ENCODE results near the gene SYCN. TPM values are rescaled to one million over a fixed set of nuclear protein-coding genes. Genes with fewer than 3 reads are reported as not detected.

The SYCN gene
- total and polyA plus RNA-seq, 3 donors from 2014 or later = 36.5 to 192 (median 98.0) TPM

GRCh38 chr19:39193803-39194202 lies 10.3 kb downstream of the SYCN start:
- Histone ChIP-seq H3K36me3 (ENCODE audit: low read depth, missing control alignments) (no peaks in the 10 kb centered on the region), H3K4me1 (peaks cover 3% of the 10 kb centered on the region), H3K27me3 (no peaks in the 10 kb centered on the region), H3K4me3 (no peak overlapping the region), H3K27ac (no peak overlapping the region), H3K9me3 (no peaks in the 10 kb centered on the region)
- intact Hi-C loops (cut with DNase I; ENCODE audit: low total_unique reads) = no loop called here
- TF ChIP-seq CTCF (IDR thresholded peaks at IDR 0.05) (no peak), POLR2A (IDR thresholded peaks at IDR 0.05) (no peak)
- 37 to 43% methylated on average over 8 of the region's 8 CpGs for WGBS, 2 donors
- no peak for DNase-seq

GRCh38 chr19:39192846-39193245 lies 11.2 kb downstream of the SYCN start:
- Histone ChIP-seq H3K36me3 (ENCODE audit: low read depth, missing control alignments) (no peaks in the 10 kb centered on the region), H3K27ac (no peak overlapping the region), H3K4me1 (peaks cover 3% of the 10 kb centered on the region), H3K27me3 (no peaks in the 10 kb centered on the region), H3K9me3 (no peaks in the 10 kb centered on the region), H3K4me3 (no peak overlapping the region)
- WGBS, 2 donors = 80 to 93% methylated on average over 2 of the region's 2 CpGs
- DNase-seq = no peak
- intact Hi-C loops (cut with DNase I; ENCODE audit: low total_unique reads) = no loop called here
- TF ChIP-seq CTCF (IDR thresholded peaks at IDR 0.05) (no peak), POLR2A (IDR thresholded peaks at IDR 0.05) (no peak)

DNA sequence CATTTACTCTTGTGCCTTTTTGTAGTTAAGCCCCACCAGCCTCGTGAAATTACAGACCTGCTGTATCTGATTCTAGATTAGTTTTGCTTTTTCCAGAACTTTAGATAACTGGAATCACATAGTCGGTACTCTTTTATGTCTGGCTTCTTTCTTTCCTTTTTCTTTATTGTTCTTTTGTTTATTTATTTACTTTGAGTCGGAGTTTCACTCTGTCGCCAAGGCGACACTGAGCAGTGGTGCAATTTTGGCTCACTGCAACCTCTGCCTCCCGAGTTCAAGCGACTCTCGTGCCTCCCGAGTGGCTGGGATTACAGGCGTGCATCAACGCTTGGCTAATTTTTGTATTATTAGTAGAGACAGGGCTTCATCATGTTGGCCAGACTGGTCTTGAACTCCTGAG lies 13.3 kb downstream of the SYCN start:
- no peak overlapping the region for H3K4me3 ChIP-seq
- intact Hi-C loops (cut with DNase I; ENCODE audit: low total_unique reads) = no loop called here
- no peaks in the 10 kb centered on the region for H3K36me3 ChIP-seq (ENCODE audit: low read depth, missing control alignments)
- TF ChIP-seq POLR2A (IDR thresholded peaks at IDR 0.05) (no peak), CTCF (IDR thresholded peaks at IDR 0.05) (no peak)
- no peak for DNase-seq
- no peak overlapping the region for H3K27ac ChIP-seq
- no peaks in the 10 kb centered on the region for H3K9me3 ChIP-seq
- 63 to 64% methylated on average over 11 of the region's 11 CpGs for WGBS, 2 donors
- H3K4me1 ChIP-seq = no peaks in the 10 kb centered on the region
- H3K27me3 ChIP-seq = no peaks in the 10 kb centered on the region

DNA sequence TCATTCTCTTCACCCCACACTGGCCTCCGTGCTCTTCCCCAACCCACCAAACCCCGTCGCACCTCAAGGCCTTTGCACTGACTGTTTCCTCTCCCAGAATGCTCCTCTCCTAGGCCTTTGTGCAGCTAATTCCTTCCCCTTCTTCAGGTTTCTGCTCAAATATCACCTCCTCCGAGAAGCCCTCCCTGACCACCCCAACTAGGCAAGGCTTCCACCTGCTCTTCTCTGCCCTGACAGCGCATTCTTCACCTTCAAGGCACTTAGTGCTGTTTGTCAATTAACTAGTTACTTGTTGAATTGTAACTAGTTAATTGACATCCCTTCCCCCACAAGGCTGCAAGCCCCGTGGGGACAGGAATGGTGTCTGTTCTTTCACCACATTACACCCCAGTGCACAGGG lies 15.1 kb downstream of the SYCN start:
- Histone ChIP-seq H3K9me3 (no peaks in the 10 kb centered on the region), H3K27ac (no peak overlapping the region), H3K4me3 (no peak overlapping the region), H3K4me1 (no peaks in the 10 kb centered on the region), H3K36me3 (ENCODE audit: low read depth, missing control alignments) (no peaks in the 10 kb centered on the region), H3K27me3 (no peaks in the 10 kb centered on the region)
- intact Hi-C loops (cut with DNase I; ENCODE audit: low total_unique reads) = no loop called here
- TF ChIP-seq POLR2A (IDR thresholded peaks at IDR 0.05) = no peak
- no peak for TF ChIP-seq CTCF (IDR thresholded peaks at IDR 0.05)
- WGBS, 2 donors = 73 to 78% methylated on average over 6 of the region's 6 CpGs
- no peak for DNase-seq

DNA sequence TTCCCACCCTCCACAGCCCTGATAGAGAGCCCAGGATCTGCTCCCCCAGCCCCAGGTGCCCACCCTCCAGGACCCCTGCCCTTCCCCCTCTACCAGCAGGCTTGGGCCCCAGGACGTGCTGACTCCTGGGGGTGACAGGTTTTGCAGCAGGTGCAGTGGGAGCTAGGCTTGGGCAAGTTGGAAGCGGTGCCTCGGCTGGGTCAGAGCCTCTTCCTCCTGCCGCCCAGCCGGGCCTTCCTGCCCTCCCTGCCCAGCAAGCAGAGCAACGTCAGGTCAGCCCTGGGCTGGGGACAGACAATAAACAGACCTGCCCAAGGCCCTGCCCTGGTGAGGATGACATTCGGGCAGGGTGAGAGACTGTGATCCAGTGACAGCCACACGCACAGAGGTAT lies 16.5 kb downstream of the SYCN start:
- no peaks in the 10 kb centered on the region for H3K36me3 ChIP-seq (ENCODE audit: low read depth, missing control alignments)
- H3K27ac ChIP-seq = no peak overlapping the region
- no peak for TF ChIP-seq CTCF (IDR thresholded peaks at IDR 0.05)
- WGBS, 2 donors = 61 to 69% methylated on average over 5 to 8 of the region's 8 CpGs
- intact Hi-C loops (cut with DNase I; ENCODE audit: low total_unique reads) = no loop called here
- no peaks in the 10 kb centered on the region for H3K4me1 ChIP-seq
- no peaks in the 10 kb centered on the region for H3K27me3 ChIP-seq
- no peak overlapping the region for H3K4me3 ChIP-seq
- no peak for DNase-seq
- H3K9me3 ChIP-seq = no peaks in the 10 kb centered on the region

Measured in testis (tissue), 3 donors.